ENCODE results near the gene TTC39C.

DNA sequence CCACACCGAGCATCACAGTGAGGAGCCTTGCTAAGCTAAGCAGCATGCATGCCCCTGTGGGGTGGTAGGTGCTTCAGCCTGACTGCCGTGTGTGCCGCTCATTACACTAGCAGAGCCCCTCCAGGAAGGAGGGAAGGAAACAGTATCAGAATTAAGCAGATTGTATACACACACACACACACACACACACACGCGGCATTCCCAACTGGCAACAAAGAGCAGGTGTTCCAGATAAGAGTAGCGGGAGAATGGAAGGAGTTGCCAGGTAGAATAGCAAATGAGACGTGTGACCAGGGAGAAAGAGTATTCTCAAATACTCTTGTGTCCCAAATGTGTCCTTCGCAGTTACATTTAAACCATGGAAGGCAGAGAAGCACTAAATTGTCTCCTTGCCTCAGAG, 47.6 kb upstream of the TTC39C start:
- TF ChIP-seq, protein P1, sequence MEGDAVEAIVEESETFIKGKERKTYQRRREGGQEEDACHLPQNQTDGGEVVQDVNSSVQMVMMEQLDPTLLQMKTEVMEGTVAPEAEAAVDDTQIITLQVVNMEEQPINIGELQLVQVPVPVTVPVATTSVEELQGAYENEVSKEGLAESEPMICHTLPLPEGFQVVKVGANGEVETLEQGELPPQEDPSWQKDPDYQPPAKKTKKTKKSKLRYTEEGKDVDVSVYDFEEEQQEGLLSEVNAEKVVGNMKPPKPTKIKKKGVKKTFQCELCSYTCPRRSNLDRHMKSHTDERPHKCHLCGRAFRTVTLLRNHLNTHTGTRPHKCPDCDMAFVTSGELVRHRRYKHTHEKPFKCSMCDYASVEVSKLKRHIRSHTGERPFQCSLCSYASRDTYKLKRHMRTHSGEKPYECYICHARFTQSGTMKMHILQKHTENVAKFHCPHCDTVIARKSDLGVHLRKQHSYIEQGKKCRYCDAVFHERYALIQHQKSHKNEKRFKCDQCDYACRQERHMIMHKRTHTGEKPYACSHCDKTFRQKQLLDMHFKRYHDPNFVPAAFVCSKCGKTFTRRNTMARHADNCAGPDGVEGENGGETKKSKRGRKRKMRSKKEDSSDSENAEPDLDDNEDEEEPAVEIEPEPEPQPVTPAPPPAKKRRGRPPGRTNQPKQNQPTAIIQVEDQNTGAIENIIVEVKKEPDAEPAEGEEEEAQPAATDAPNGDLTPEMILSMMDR (IDR thresholded peaks at IDR 0.05; ENCODE audit: insufficient read depth, low read length): no peak
- TF ChIP-seq, protein P2, sequence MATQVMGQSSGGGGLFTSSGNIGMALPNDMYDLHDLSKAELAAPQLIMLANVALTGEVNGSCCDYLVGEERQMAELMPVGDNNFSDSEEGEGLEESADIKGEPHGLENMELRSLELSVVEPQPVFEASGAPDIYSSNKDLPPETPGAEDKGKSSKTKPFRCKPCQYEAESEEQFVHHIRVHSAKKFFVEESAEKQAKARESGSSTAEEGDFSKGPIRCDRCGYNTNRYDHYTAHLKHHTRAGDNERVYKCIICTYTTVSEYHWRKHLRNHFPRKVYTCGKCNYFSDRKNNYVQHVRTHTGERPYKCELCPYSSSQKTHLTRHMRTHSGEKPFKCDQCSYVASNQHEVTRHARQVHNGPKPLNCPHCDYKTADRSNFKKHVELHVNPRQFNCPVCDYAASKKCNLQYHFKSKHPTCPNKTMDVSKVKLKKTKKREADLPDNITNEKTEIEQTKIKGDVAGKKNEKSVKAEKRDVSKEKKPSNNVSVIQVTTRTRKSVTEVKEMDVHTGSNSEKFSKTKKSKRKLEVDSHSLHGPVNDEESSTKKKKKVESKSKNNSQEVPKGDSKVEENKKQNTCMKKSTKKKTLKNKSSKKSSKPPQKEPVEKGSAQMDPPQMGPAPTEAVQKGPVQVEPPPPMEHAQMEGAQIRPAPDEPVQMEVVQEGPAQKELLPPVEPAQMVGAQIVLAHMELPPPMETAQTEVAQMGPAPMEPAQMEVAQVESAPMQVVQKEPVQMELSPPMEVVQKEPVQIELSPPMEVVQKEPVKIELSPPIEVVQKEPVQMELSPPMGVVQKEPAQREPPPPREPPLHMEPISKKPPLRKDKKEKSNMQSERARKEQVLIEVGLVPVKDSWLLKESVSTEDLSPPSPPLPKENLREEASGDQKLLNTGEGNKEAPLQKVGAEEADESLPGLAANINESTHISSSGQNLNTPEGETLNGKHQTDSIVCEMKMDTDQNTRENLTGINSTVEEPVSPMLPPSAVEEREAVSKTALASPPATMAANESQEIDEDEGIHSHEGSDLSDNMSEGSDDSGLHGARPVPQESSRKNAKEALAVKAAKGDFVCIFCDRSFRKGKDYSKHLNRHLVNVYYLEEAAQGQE (IDR thresholded peaks at IDR 0.05; ENCODE audit: insufficient replicate concordance, low read depth): no peak
- TF ChIP-seq POLR2AphosphoS5 (IDR thresholded peaks at IDR 0.05; ENCODE audit: low read depth): no peak
- TF ChIP-seq SPI1 (IDR thresholded peaks at IDR 0.05; ENCODE audit: borderline replicate concordance, low read depth): no peak
- TF ChIP-seq GABPA (IDR thresholded peaks at IDR 0.05; ENCODE audit: low read depth): no peak
